Measurements from ENCODE around the gene ANO10.

- TF ChIP-seq, protein P1, sequence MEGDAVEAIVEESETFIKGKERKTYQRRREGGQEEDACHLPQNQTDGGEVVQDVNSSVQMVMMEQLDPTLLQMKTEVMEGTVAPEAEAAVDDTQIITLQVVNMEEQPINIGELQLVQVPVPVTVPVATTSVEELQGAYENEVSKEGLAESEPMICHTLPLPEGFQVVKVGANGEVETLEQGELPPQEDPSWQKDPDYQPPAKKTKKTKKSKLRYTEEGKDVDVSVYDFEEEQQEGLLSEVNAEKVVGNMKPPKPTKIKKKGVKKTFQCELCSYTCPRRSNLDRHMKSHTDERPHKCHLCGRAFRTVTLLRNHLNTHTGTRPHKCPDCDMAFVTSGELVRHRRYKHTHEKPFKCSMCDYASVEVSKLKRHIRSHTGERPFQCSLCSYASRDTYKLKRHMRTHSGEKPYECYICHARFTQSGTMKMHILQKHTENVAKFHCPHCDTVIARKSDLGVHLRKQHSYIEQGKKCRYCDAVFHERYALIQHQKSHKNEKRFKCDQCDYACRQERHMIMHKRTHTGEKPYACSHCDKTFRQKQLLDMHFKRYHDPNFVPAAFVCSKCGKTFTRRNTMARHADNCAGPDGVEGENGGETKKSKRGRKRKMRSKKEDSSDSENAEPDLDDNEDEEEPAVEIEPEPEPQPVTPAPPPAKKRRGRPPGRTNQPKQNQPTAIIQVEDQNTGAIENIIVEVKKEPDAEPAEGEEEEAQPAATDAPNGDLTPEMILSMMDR (IDR thresholded peaks at IDR 0.05) = no peak
- TF ChIP-seq POLR2A (IDR thresholded peaks at IDR 0.05) = no peak
Measured at GRCh38 chr3:43648957-43649356, 27.1 kb upstream of the ANO10 start.

Data from uterus (tissue), 2 donors.